Measurements from ENCODE around the gene SNED1. TPM values are rescaled to one million over a fixed set of nuclear protein-coding genes. Genes with fewer than 3 reads are reported as not detected.
A peak's percentile ranks its signal among the peaks of the same experiment; 100 is the strongest.

SNED1 gene
- polyA plus RNA-seq, 2 of the 4 experiments (the other 2 are of a cell fraction) = 0.15 to 0.21 TPM

DNA sequence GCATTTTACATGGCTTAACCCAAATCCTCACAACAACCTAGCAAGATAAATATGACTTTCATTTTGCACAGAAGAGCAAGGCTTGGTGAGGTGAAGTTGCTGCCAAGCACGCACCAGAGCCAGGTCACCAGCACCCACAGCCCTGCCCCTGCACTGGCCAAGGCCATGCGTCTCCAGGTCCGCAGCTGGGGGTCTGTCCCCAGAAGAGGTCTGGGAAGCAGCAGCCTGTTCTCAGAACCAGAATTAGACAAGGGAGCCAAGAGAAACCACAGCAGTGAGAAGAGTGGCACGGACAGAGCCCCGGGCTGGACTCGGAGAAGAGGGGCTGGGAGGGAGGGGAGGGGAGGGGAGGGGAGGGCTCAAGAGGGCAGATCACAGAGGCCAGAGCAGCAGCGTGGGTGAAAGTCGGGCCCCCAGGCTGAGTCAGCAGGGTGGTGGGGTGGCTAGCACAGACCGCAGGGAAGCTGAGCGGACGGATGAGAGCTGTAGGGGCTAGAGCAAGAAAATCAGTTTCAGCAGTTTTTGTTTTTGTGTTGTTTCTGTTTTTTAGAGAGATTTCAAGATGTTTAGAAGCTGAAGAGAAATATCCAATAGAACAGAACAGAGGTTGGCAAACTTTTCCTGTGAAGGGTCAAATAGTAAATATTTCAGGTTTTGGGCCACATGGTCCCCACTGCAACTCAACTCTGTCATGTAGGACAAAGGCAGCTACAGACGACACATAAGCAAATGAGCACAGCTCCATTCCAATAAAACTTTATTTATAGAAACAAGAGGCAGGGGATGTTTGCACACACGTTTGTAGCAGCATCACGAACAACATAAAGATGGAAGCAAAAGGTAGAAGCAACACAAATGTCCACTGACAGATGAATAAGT is 111.0 kb downstream of the SNED1 start:
- CTCF ChIA-PET = no interaction called here
- POLR2A ChIA-PET = no interaction called here
- Histone ChIP-seq H3K4me3 (no peak overlapping the region), H3K9me3 (no peaks in the 10 kb centered on the region), H3K4me1 (no peaks in the 10 kb centered on the region), H3K27ac (no peak overlapping the region), H3K4me2 (no peak overlapping the region)
- ATAC-seq (no peak), FAIRE-seq (no peak), DNase-seq (ENCODE audit: low read depth in 1 of 2, low spot score in 1 of 2) (no peak)
- 85% methylated on average over 11 of the region's 14 CpGs for WGBS (ENCODE audit: missing lambda C conversion rate)
- TF ChIP-seq ZC3H11A (IDR thresholded peaks at IDR 0.05) (no peak), HEYL (CRISPR knock-in tag; IDR thresholded peaks at IDR 0.05) (no peak), NFE2L2 (conservative IDR thresholded peaks at IDR 0.05; ENCODE audit: low read length) (no peak), CEBPB (IDR thresholded peaks at IDR 0.05) (no peak), FOSB (CRISPR knock-in tag; IDR thresholded peaks at IDR 0.05) (no peak), TP53 (CRISPR knock-in tag; IDR thresholded peaks at IDR 0.05) (no peak)
- TF ChIP-seq, protein P1, sequence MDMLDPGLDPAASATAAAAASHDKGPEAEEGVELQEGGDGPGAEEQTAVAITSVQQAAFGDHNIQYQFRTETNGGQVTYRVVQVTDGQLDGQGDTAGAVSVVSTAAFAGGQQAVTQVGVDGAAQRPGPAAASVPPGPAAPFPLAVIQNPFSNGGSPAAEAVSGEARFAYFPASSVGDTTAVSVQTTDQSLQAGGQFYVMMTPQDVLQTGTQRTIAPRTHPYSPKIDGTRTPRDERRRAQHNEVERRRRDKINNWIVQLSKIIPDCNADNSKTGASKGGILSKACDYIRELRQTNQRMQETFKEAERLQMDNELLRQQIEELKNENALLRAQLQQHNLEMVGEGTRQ (IDR thresholded peaks at IDR 0.05) = no peak
- TF ChIP-seq, protein P2, sequence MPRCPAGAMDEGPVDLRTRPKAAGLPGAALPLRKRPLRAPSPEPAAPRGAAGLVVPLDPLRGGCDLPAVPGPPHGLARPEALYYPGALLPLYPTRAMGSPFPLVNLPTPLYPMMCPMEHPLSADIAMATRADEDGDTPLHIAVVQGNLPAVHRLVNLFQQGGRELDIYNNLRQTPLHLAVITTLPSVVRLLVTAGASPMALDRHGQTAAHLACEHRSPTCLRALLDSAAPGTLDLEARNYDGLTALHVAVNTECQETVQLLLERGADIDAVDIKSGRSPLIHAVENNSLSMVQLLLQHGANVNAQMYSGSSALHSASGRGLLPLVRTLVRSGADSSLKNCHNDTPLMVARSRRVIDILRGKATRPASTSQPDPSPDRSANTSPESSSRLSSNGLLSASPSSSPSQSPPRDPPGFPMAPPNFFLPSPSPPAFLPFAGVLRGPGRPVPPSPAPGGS (IDR thresholded peaks at IDR 0.05) = no peak
- TF ChIP-seq, protein P3, sequence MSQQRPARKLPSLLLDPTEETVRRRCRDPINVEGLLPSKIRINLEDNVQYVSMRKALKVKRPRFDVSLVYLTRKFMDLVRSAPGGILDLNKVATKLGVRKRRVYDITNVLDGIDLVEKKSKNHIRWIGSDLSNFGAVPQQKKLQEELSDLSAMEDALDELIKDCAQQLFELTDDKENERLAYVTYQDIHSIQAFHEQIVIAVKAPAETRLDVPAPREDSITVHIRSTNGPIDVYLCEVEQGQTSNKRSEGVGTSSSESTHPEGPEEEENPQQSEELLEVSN (IDR thresholded peaks at IDR 0.05; ENCODE audit: borderline replicate concordance, low read depth) = no peak
- TF ChIP-seq, protein P4, sequence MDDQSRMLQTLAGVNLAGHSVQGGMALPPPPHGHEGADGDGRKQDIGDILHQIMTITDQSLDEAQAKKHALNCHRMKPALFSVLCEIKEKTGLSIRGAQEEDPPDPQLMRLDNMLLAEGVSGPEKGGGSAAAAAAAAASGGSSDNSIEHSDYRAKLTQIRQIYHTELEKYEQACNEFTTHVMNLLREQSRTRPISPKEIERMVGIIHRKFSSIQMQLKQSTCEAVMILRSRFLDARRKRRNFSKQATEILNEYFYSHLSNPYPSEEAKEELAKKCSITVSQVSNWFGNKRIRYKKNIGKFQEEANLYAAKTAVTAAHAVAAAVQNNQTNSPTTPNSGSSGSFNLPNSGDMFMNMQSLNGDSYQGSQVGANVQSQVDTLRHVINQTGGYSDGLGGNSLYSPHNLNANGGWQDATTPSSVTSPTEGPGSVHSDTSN (IDR thresholded peaks at IDR 0.05) = no peak

DNA sequence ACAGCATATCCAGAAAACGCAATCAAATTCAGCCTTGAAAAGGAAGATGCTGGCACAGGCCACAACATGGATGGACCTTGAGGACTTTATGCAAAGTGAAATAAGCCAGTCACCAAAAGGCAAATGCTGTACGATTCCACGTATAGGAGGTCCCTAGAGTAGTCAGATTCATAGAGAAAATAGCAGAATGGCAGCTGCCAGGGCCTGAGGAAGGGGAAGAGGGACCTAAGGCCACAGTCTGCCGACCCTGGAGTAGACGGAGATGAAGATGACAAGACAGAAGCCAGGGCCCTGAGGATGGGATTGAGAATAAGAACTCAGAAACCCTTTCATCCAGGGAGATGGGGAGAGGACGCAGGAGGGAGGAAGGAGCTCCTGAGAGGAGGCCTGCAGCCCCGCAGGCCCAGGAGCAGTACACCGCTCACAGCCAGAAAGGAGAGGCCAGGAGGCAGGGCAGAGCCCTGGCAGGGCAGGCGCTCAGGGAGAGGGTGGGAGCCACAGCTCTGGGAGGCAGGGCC is 111.7 kb downstream of the SNED1 start:
- CTCF ChIA-PET = no interaction called here
- Histone ChIP-seq H3K4me3 (no peak overlapping the region), H3K9me3 (no peaks in the 10 kb centered on the region), H3K27ac (no peak overlapping the region), H3K4me2 (no peak overlapping the region), H3K4me1 (no peaks in the 10 kb centered on the region)
- ATAC-seq = peak in 1 of 2 experiments; percentile 40; a peak in 2 of 6 replicates
- DNase-seq (ENCODE audit: low read depth in 1 of 2, low spot score in 1 of 2) = no peak
- TF ChIP-seq, protein P5, sequence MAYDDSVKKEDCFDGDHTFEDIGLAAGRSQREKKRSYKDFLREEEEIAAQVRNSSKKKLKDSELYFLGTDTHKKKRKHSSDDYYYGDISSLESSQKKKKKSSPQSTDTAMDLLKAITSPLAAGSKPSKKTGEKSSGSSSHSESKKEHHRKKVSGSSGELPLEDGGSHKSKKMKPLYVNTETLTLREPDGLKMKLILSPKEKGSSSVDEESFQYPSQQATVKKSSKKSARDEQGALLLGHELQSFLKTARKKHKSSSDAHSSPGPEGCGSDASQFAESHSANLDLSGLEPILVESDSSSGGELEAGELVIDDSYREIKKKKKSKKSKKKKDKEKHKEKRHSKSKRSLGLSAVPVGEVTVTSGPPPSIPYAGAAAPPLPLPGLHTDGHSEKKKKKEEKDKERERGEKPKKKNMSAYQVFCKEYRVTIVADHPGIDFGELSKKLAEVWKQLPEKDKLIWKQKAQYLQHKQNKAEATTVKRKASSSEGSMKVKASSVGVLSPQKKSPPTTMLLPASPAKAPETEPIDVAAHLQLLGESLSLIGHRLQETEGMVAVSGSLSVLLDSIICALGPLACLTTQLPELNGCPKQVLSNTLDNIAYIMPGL (CRISPR knock-in tag; IDR thresholded peaks at IDR 0.05; ENCODE audit: borderline replicate concordance) = no peak
- TF ChIP-seq MAFK (IDR thresholded peaks at IDR 0.05; ENCODE audit: partially characterized antibody) (no peak), POLR2AphosphoS2 (conservative IDR thresholded peaks at IDR 0.05; ENCODE audit: low read length) (no peak), FOXS1 (CRISPR knock-in tag; IDR thresholded peaks at IDR 0.05) (no peak), ESRRA (IDR thresholded peaks at IDR 0.05; ENCODE audit: borderline replicate concordance, low read length) (no peak), POLR2A (IDR thresholded peaks at IDR 0.05; ENCODE audit: low read length) (no peak), RCOR1 (IDR thresholded peaks at IDR 0.05; ENCODE audit: low read depth, low read length) (no peak), GATA3 (IDR thresholded peaks at IDR 0.05; ENCODE audit: borderline replicate concordance) (no peak), JUN (IDR thresholded peaks at IDR 0.05) (no peak), EP300 (IDR thresholded peaks at IDR 0.05) (no peak), EHF (CRISPR knock-in tag; IDR thresholded peaks at IDR 0.05) (no peak), FOSL2 (IDR thresholded peaks at IDR 0.05) (no peak), FOSL2 (CRISPR knock-in tag; IDR thresholded peaks at IDR 0.05) (no peak), JUNB (IDR thresholded peaks at IDR 0.05) (no peak), RNF2 (IDR thresholded peaks at IDR 0.05; ENCODE audit: borderline replicate concordance, low read depth) (no peak), FOSB (CRISPR knock-in tag; IDR thresholded peaks at IDR 0.05) (no peak), NPAS2 (CRISPR knock-in tag; IDR thresholded peaks at IDR 0.05; ENCODE audit: borderline replicate concordance) (no peak), HOXA7 (CRISPR knock-in tag; IDR thresholded peaks at IDR 0.05) (no peak), BHLHE40 (IDR thresholded peaks at IDR 0.05; ENCODE audit: low read depth, low read length) (no peak), CHD2 (IDR thresholded peaks at IDR 0.05; ENCODE audit: low read length, partially characterized antibody) (no peak)
- TF ChIP-seq, protein P6, sequence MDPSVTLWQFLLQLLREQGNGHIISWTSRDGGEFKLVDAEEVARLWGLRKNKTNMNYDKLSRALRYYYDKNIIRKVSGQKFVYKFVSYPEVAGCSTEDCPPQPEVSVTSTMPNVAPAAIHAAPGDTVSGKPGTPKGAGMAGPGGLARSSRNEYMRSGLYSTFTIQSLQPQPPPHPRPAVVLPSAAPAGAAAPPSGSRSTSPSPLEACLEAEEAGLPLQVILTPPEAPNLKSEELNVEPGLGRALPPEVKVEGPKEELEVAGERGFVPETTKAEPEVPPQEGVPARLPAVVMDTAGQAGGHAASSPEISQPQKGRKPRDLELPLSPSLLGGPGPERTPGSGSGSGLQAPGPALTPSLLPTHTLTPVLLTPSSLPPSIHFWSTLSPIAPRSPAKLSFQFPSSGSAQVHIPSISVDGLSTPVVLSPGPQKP (IDR thresholded peaks at IDR 0.05; ENCODE audit: low read depth, low read length) = no peak
- POLR2A ChIA-PET = no interaction called here
- FAIRE-seq = no peak
- WGBS (ENCODE audit: missing lambda C conversion rate) = 89% methylated on average over 9 of the region's 9 CpGs
